Hindlimb muscle (tissue), 1 donor: ENCODE measurements around the gene SLC26A9. TPM values are rescaled to one million over a fixed set of nuclear protein-coding genes. Genes with fewer than 3 reads are reported as not detected.

Experiments
- DNase-seq: peaks from one replicate; pipeline ENCODE4 v3.0.0-alpha.2; 2013
- polyA plus RNA-seq: library from polyadenylated mRNA; unstranded; fragments of 120-200 nt; gene quantifications from one replicate; pipeline ENCODE4 v1.2.1, GENCODE V29; 2013; ENCODE audit not compliant: insufficient read length

SLC26A9 gene
- polyA plus RNA-seq, 1 donor: 0.05 TPM

- DNase-seq: no peak
Measured at GRCh38 chr1:205945069-205945468, 1.8 kb upstream of the SLC26A9 start.

DNA sequence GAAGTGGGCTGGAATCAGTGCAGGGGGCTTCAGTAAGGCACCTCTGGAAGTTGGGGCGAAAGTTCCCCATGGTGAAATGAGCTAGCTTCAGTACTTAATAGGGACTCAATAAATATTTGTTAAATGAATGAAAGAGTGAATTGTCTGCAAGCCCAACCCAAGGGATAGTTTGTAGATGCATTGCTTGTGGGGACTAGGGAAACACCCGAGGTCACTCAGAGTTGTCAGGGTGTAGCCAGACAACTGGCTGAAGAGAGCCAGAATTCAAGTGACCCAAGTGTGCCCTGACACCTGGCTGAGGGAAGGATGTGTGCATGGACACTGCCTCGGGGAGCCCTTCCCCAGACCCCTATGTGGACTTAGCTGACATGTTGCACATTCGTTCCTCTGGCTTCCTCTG is 1.3 kb upstream of the SLC26A9 start:
- DNase-seq: no peak

GRCh38 chr1:205942631-205943159 is 561 bp downstream of the SLC26A9 start:
- no peak for DNase-seq

GRCh38 chr1:205940710-205941109 is 2.5 kb downstream of the SLC26A9 start:
- no peak for DNase-seq

- no peak for DNase-seq
Measured at GRCh38 chr1:205939690-205940330, 3.4 kb downstream of the SLC26A9 start.

GRCh38 chr1:205938682-205939081 is 4.6 kb downstream of the SLC26A9 start:
- no peak for DNase-seq

DNA sequence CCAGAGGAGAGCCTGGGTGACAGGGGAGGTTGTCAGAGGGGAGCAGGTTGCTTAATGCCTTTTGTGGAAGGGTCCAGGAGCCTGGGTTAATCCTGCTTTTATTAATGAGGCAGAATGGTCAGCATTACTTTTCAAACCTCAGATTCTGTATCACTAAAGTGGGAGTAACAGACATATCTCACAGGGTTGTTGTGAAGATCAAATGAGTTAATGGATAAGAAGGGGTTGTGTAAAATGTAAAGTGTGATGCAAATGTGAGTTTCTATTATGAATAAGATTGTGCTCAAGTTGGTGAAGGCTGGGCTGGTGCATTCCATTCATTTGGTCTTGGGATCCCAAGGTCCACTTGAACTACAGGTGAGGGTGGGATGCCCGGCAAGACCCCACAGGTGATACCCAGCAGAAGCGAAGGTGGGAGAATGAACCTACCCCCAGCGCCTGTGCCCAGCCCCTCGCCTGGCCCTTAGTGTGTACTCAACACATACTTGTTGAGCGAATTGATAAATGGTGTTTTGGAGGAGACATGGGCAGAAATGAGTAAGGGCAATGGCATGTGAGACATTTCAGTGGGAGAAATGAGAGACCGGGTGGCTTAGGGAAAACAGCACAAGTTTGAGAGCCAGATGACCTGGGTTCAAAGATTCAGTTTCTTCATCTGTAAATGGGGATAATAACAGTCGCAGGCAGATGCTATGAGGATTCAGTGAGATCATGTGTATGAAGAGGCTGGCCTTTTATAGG is 6.2 kb downstream of the SLC26A9 start:
- no peak for DNase-seq

- DNase-seq: no peak
Measured at GRCh38 chr1:205936311-205936710, 6.9 kb downstream of the SLC26A9 start.

DNA sequence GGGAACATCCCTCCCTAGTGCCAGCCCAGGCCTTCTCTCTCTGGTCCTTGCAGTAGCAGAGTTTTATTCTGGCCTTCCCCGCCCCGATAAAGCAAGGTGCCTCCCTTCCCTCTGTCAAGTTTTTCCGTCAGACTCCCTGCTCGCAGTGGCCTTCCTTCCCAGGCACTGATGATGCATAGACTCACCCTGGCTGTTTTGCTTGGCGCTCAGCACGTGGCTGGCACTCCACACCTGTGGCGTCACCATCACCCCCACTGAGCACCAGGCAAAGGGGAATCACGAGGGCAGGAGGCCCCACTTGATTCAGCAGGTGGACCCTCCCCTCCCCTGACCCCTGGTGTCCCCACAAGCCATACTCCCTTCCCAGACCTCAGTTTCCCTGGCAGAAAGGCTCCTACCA is 7.4 kb downstream of the SLC26A9 start:
- DNase-seq: no peak

GRCh38 chr1:205934788-205935187 is 8.5 kb downstream of the SLC26A9 start:
- no peak for DNase-seq

DNA sequence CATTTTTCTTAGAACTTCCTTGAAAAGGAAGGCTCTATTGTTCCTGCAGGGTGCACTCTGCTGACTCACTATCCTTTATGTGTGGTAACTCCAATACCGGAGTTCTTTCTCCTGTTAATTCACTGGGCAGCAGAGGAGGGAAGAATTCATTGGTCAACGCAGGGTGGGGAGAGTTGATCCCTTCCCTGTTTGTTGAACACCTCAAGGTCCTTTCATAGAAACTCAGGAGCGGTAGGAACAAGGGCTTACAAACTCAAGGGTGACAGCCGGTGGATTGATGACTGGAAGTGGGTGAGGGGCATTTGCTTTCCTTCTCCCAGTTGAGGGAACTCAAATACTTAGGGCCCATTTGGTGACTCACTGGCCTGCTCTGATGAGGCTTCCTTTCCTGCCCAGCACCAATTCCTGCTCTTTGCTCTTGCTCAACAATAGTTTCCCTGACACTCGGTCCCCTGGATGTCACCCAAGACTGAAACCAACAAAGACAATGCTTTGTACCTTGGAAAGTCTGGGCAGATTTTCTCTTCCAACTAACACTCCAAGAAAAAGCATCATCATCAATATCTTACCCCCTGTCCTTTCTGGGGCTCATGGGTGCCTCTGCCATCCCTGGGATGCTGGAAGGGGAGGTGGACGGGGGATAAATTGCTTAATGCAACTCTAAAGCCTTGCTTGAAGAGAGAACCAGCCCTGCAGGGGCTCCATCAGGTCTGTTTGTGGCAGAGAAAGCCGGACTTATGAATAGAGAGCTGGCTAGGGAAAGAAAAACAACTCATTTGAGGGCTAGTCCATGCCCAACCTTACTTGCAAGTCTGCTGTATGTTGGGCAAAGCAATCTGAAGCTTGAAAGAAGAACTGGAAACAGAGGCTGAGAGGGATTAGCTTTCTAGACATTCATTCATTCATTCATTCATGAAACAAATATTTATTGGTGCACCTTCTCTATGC is 9.3 kb downstream of the SLC26A9 start:
- no peak for DNase-seq

DNA sequence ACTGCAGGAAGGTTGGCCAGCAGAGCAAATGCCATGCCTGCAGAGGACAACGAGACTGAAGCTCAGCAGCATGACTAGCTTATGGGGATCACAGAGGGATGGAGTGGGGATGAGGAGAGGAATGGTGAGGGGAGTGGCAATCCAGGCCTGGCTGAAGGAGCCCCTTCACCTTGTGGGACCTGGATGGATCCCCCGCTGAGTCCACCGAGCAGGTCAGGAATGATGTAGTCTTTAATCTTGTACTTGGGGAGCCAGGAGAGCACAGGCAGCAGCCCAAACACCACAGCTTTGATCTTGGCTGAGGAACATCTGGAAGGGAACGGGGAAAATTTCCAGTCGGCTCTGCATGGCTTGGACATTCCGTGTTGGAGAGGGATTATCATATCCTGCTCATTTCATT is 10.5 kb downstream of the SLC26A9 start:
- peak; percentile 22 for DNase-seq

DNA sequence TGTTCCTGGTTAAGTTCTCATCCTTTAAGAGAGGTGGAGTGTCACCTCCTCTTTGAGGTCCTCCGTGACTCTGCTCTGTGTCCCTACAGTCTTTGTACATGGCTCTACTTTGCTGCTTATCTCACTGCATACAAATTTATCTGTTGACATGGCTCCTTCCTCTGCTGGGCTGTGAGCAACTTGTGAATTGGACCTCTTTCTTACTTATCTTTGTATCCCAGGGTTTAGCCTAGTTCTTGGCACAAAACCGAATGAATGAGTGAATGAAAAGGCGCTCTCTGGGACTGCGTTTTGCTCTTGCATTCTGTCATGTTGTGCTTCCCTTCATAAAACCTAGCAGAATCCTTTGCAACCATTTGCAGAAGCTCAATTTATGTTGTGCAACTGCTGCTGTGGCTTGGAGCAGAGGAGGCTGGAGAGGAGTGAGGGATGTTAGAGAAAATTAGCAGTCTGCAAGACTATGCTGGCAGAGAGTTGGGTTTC is 12.4 kb downstream of the SLC26A9 start:
- no peak for DNase-seq

- no peak for DNase-seq
Measured at GRCh38 chr1:205930195-205930577, 13.1 kb downstream of the SLC26A9 start.

- no peak for DNase-seq
Measured at GRCh38 chr1:205929496-205930194, 13.6 kb downstream of the SLC26A9 start.

DNA sequence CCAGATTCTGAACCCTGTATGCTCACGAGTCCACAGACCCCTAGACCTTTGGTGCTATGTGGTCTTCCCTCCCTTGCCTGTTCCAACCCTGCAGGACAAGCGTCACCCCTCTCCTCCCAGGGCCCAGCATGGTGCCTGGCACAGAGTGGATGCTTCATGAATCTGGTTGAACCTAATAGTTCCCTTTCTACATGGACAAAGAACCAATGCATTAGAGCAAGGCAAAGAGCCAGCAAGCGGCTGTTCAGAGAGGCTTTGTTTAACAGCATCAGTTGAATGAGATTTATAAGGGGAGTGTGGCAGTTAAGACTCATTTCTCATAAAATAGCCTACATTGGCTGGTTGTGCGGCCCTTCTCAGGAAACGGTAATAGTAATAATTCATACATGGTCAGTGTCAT is 14.9 kb downstream of the SLC26A9 start:
- no peak for DNase-seq

- DNase-seq: no peak
Measured at GRCh38 chr1:205927676-205928075, 15.6 kb downstream of the SLC26A9 start.

GRCh38 chr1:205927247-205927646 is 16.0 kb downstream of the SLC26A9 start:
- no peak for DNase-seq

DNA sequence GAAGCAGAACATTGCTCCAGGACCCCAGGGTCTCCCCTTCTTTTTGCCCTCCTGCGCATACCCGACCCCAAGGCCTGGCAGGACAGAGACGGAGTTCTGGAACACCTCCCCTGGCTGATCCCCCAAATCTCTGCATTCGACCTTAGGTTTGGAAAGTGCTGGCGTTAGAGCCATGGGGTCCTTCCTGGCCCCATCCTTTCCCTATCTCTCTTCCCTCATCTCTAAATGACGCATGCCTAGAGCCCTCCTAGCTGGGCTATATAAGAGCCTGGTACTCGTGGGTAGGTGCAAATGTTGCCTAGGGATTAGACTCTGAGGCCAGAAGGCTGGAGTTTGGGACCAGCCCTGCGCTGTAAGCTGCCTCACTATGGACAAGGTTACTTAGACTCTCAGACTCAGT is 16.6 kb downstream of the SLC26A9 start:
- no peak for DNase-seq

- no peak for DNase-seq
Measured at GRCh38 chr1:205926213-205926612, 17.0 kb downstream of the SLC26A9 start.

GRCh38 chr1:205925736-205926135 is 17.5 kb downstream of the SLC26A9 start:
- DNase-seq: no peak

DNA sequence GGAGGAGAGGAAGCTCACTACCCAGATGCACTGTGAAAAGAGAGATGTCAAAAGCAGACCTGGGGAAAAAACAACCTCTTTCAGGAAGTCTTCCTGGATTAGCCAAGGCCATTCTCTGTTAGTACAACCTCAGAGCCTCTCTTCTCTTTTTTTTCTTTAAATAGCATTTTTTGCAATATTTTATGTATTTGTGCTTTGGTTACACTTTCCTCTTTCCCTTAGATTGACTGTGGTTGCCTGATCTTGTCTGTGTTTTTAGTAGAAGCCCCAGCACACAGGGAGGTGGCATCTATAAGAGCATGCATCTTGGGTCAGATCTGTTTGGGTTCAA is 18.8 kb downstream of the SLC26A9 start:
- no peak for DNase-seq
